Osteocyte (in vitro differentiated cells): Measurements from ENCODE around the gene BTG3. TPM values are rescaled to one million over a fixed set of nuclear protein-coding genes. Genes with fewer than 3 reads are reported as not detected.

Experiments used
- DNase-seq: peaks from one replicate; pipeline ENCODE4 v3.0.0; 2021; ENCODE audit warnings: mixed read lengths; ENCODE audit not compliant: unreplicated experiment; ENCODE audit errors: extremely low spot score
- H3K27ac Mint-ChIP-seq: one replicate; pipeline ENCODE4 v1.8.0; 2021; ENCODE audit warnings: mild to moderate bottlenecking, mixed read lengths; ENCODE audit not compliant: unreplicated experiment
- H3K27me3 Mint-ChIP-seq: one replicate; pipeline ENCODE4 v1.8.0; 2021; ENCODE audit warnings: mixed read lengths; ENCODE audit not compliant: unreplicated experiment
- H3K36me3 Mint-ChIP-seq: one replicate; pipeline ENCODE4 v1.8.0; 2021; ENCODE audit warnings: mixed read lengths; ENCODE audit not compliant: unreplicated experiment
- H3K4me1 Mint-ChIP-seq: one replicate; pipeline ENCODE4 v1.8.0; 2021; ENCODE audit warnings: mixed read lengths; ENCODE audit not compliant: unreplicated experiment
- H3K4me3 Mint-ChIP-seq: one replicate; pipeline ENCODE4 v1.8.0; 2021; ENCODE audit warnings: mild to moderate bottlenecking, moderate library complexity, mixed read lengths; ENCODE audit not compliant: unreplicated experiment
- H3K9me3 Mint-ChIP-seq: one replicate; pipeline ENCODE4 v1.8.0; 2021; ENCODE audit warnings: mixed read lengths; ENCODE audit not compliant: unreplicated experiment
- total RNA-seq: library from RNA; stranded (reverse); gene quantifications from 2 replicates; pipeline ENCODE4 v1.2.1, GENCODE V29; 2021
- TF ChIP-seq, protein P1 (sequence below): fragments of 200-600 bp; sonication (generic); IDR thresholded peaks from 2 replicates; pipeline ENCODE4 v1.5.0; 2021; ENCODE audit warnings: antibody characterized with exemption, mild to moderate bottlenecking, moderate library complexity

BTG3 gene
- total RNA-seq, 1 donor from 2014 or later, result 21.5 TPM

DNA sequence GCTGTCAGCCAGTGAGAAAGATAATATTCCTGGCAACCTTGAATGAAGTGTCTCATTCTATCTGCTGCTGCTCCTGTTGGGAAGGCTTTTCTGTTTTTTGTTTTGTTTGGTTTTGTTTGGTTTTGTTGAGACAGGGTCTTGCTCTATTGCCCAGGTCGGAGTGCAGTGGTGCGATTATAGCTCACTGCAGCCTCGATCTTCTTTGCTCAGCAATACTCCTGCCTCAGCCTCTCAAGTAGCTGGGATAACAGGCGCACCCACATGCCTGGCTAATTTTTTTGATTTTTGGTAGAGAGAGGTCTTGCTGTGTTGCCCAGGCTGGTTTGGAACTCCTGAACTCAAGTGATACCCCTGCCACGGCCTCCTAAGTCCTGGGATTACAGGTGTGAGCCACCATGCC lies 37.6 kb downstream of the BTG3 start:
- Mint-ChIP-seq H3K36me3 (no peaks in the 10 kb centered on the region), H3K4me3 (no peak overlapping the region), H3K9me3 (no peaks in the 10 kb centered on the region), H3K27ac (no peak overlapping the region), H3K4me1 (no peaks in the 10 kb centered on the region), H3K27me3 (peaks cover 24% of the 10 kb centered on the region)
- TF ChIP-seq, protein P1, sequence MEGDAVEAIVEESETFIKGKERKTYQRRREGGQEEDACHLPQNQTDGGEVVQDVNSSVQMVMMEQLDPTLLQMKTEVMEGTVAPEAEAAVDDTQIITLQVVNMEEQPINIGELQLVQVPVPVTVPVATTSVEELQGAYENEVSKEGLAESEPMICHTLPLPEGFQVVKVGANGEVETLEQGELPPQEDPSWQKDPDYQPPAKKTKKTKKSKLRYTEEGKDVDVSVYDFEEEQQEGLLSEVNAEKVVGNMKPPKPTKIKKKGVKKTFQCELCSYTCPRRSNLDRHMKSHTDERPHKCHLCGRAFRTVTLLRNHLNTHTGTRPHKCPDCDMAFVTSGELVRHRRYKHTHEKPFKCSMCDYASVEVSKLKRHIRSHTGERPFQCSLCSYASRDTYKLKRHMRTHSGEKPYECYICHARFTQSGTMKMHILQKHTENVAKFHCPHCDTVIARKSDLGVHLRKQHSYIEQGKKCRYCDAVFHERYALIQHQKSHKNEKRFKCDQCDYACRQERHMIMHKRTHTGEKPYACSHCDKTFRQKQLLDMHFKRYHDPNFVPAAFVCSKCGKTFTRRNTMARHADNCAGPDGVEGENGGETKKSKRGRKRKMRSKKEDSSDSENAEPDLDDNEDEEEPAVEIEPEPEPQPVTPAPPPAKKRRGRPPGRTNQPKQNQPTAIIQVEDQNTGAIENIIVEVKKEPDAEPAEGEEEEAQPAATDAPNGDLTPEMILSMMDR, result no peak
- no peak for DNase-seq

DNA sequence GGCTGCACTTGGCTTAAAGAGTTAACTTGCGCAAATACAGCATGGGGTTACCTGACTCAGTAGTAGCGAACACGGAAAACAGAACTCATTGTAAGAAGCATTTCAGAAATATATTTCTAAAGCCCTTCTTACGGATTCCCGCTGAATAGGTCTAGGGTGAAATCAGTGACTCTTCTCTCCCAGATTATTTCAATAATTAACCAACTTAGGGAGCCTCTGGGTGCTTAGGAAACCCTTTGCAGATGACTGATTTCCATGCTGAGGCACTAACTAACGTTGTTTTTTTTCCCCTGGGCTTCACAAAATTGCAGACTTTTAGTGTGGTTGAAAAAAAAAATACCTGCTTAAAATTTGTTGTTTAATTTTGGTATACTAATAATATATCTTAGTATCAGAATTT lies 40.3 kb downstream of the BTG3 start:
- Mint-ChIP-seq H3K36me3 (no peaks in the 10 kb centered on the region), H3K27ac (no peak overlapping the region), H3K4me1 (no peaks in the 10 kb centered on the region), H3K27me3 (peaks cover 21% of the 10 kb centered on the region), H3K4me3 (no peak overlapping the region), H3K9me3 (no peaks in the 10 kb centered on the region)
- DNase-seq, result no peak
- TF ChIP-seq, protein P1, result no peak

DNA sequence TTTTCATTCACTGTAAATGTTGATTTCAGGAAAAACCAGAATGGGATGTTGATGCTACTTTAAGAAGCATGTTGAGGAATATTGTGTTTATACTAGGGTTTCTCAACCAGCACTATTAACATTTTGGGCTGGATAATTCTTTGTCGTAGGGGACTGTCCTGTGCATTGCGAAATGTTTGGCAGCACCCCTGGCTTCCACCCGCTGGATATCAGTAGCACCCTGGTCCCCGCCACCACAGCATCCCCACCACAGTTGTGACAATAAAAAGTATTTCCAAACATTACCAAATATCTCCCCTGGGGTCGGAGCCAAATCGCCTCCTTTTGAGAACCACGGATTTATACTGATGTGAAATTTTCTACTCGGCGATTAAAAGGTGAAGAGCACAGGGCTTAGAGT lies 41.9 kb downstream of the BTG3 start:
- Mint-ChIP-seq H3K4me3 (no peak overlapping the region), H3K27ac (no peak overlapping the region), H3K4me1 (no peaks in the 10 kb centered on the region), H3K36me3 (no peaks in the 10 kb centered on the region), H3K9me3 (no peaks in the 10 kb centered on the region), H3K27me3 (peaks cover 22% of the 10 kb centered on the region)
- no peak for DNase-seq
- TF ChIP-seq, protein P1, result no peak

DNA sequence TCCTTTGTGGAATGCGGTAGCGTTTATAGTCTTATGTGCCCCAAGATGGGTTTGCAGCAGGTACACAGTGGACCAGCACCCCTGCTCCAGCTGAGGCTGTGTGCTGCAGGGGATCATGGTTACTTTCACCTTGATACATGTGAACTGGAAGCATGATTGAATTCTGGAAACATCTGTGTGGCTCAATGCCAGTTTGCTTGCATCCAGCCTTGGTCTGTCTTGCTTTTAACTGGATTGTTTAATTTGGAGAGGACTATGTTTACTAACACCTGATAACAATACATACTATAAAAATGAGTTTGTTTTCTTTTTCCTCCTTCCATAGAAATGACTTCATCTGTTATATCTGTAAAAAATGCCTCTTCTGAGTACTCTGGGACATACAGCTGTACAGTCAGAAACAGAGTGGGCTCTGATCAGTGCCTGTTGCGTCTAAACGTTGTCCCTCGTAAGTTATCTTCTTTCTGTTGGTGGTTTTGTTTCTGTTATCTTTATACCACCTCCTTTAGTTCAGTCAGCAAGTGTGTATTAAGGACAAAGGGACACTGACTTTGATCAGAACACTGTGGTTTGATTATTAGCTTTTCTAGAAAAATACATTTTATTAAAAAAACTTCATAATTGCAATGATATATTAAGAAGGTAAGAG lies 52.2 kb downstream of the BTG3 start:
- no peak for DNase-seq
- Mint-ChIP-seq H3K36me3 (no peaks in the 10 kb centered on the region), H3K9me3 (no peaks in the 10 kb centered on the region), H3K4me3 (no peak overlapping the region), H3K27me3 (no peaks in the 10 kb centered on the region), H3K27ac (no peak overlapping the region), H3K4me1 (no peaks in the 10 kb centered on the region)
- TF ChIP-seq, protein P1, result no peak

DNA sequence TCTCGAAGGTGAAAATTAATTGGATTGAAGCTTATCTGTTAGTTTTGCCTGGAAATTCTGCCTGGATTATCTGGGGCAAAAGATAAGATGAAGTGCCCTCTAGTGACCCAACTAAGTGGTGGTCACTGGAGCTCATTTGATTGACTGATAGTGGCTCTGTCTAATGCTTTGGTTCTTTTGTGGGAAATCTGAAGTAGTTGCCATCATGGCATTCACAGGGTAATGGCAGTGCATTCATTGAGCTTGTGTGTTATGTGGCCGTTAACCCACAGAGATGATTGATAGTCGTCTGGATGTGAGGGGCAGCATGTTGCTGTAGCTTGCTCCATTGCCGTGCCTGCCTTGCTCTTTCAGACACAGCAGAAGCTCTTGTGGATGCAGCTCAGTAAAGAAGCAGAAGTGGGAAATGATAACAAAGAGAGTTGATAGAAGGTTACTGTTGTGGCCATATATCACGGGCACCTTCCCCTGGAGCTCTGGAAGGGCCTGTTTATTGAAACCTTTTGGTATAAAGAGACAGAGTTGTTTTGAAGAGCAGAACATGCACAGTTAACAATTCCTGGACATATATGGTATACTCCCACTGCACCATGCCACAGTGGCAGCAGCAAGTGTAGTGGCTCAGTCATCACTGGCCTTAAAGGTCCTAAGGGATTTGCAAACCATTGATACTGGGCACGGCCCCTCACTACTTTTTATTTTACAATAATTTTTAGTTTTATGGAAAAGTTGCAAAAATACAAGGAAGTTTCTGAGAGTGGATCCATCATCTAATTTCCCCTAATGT lies 57.8 kb downstream of the BTG3 start:
- Mint-ChIP-seq H3K27ac (no peak overlapping the region), H3K27me3 (no peaks in the 10 kb centered on the region), H3K4me3 (no peak overlapping the region), H3K9me3 (no peaks in the 10 kb centered on the region), H3K4me1 (no peaks in the 10 kb centered on the region), H3K36me3 (no peaks in the 10 kb centered on the region)
- TF ChIP-seq, protein P1, result no peak
- no peak for DNase-seq
